Neural cell (in vitro differentiated cells): Measurements from ENCODE around the gene ISCU.

ENCODE experiments used
- CTCF ChIP-seq: fragments of 450-650 bp; IDR thresholded peaks from 2 replicates; pipeline ENCODE4 v1.5.1; 2014; ENCODE audit warnings: antibody characterized with exemption, mild to moderate bottlenecking, moderate library complexity; ENCODE audit not compliant: poor library complexity, severe bottlenecking
- EP300 ChIP-seq: fragments of 450-650 bp; conservative IDR thresholded peaks from 2 replicates; pipeline ENCODE4 v1.6.1; 2014; ENCODE audit warnings: antibody characterized with exemption, mild to moderate bottlenecking, moderate library complexity; ENCODE audit not compliant: poor library complexity, severe bottlenecking
- POLR2AphosphoS5 ChIP-seq: IDR thresholded peaks from 2 replicates; pipeline ENCODE4 v1.6.1; 2012
- SMC3 ChIP-seq: fragments of 450-650 bp; conservative IDR thresholded peaks from 2 replicates; pipeline ENCODE4 v1.6.1; 2014; ENCODE audit warnings: antibody characterized with exemption, mild to moderate bottlenecking, moderate library complexity; ENCODE audit not compliant: poor library complexity

GRCh38 chr12:108599948-108600701 lies 37.7 kb downstream of the ISCU start:
- TF ChIP-seq CTCF (no peak), POLR2AphosphoS5 (no peak), EP300 (no peak), SMC3 (no peak)
